Astrocyte of the spinal cord (primary cell): ENCODE measurements around the gene SLC25A17.

ENCODE experiments used
- DNase-seq: peaks from one replicate; pipeline ENCODE4 v3.0.0; 2011; ENCODE audit warnings: low read depth, low spot score
- H3K4me3 ChIP-seq: 2 replicates; pipeline ENCODE4 v1.5.1; 2011; ENCODE audit warnings: low read depth, mild to moderate bottlenecking, low read length, moderate library complexity
- CTCF ChIP-seq: IDR thresholded peaks from 2 replicates; pipeline ENCODE4 v1.5.1; 2012; ENCODE audit warnings: low read depth, mild to moderate bottlenecking, low read length, inconsistent platforms
- in situ Hi-C: cut with HindIII; loops from 2 replicates; pipeline ENCODE4 v1.10.0; 2017; ENCODE audit warnings: low sequenced_read_pairs

SLC25A17 gene

GRCh38 chr22:40819599-40820140 is 524 bp upstream of the SLC25A17 start:
- in situ Hi-C loops, result no loop called here
- no peak for TF ChIP-seq CTCF
- H3K4me3 ChIP-seq, result peak overlapping the region; percentile 99
- no peak for DNase-seq

- in situ Hi-C loops, result no loop called here
- H3K4me3 ChIP-seq, result peak overlapping the region; percentile 99
- no peak for TF ChIP-seq CTCF
- DNase-seq, result no peak
Measured at GRCh38 chr22:40818192-40818746, 877 bp downstream of the SLC25A17 start.

- TF ChIP-seq CTCF, result no peak
- no peak overlapping the region for H3K4me3 ChIP-seq
- in situ Hi-C loops, result no loop called here
- DNase-seq, result no peak
Measured at GRCh38 chr22:40817737-40818136, 1.4 kb downstream of the SLC25A17 start.

- no peak for TF ChIP-seq CTCF
- in situ Hi-C loops, result no loop called here
- no peak overlapping the region for H3K4me3 ChIP-seq
- no peak for DNase-seq
Measured at GRCh38 chr22:40813912-40814315, 5.2 kb downstream of the SLC25A17 start.

GRCh38 chr22:40808018-40808841 is 10.9 kb downstream of the SLC25A17 start:
- peak; percentile 13 for DNase-seq
- in situ Hi-C loops, result no loop called here
- no peak for TF ChIP-seq CTCF
- no peak overlapping the region for H3K4me3 ChIP-seq

GRCh38 chr22:40806711-40807110 is 12.4 kb downstream of the SLC25A17 start:
- TF ChIP-seq CTCF, result no peak
- in situ Hi-C loops, result no loop called here
- H3K4me3 ChIP-seq, result no peak overlapping the region
- no peak for DNase-seq
